Calu3 (cell line): ENCODE data around the gene TTR. TPM values are rescaled to one million over a fixed set of nuclear protein-coding genes. Genes with fewer than 3 reads are reported as not detected.

Experiments used
- BruUV-seq: library from RNA; stranded (reverse); fragments of 400-500 nt; replicated peaks from 2 replicates; lab custom pipeline; 2021; lab: Mats Ljungman, UMichigan
- CTCF ChIA-PET: fragments of 300-600 bp; sonication (Branson Sonifier 250); formaldehyde crosslinking; loops from one replicate; lab custom pipeline; 2022; ENCODE audit warnings: antibody characterized with exemption; lab: Charles Lee
- DNase-seq: peaks from one replicate; pipeline ENCODE4 v3.0.0; 2022
- H3K27ac Mint-ChIP-seq: one replicate; pipeline ENCODE4 v1.8.0; 2022; ENCODE audit warnings: mixed read lengths; ENCODE audit not compliant: unreplicated experiment
- H3K27me3 Mint-ChIP-seq: one replicate; pipeline ENCODE4 v1.8.0; 2022; ENCODE audit warnings: mixed read lengths; ENCODE audit not compliant: unreplicated experiment
- H3K36me3 Mint-ChIP-seq: one replicate; pipeline ENCODE4 v1.8.0; 2022; ENCODE audit warnings: mild to moderate bottlenecking, moderate library complexity, mixed read lengths; ENCODE audit not compliant: insufficient read depth, unreplicated experiment
- H3K4me1 Mint-ChIP-seq: one replicate; pipeline ENCODE4 v1.8.0; 2022; ENCODE audit warnings: mild to moderate bottlenecking, low read depth, mixed read lengths; ENCODE audit not compliant: unreplicated experiment
- H3K4me3 Mint-ChIP-seq: one replicate; pipeline ENCODE4 v1.8.0; 2022; ENCODE audit warnings: mild to moderate bottlenecking, low read depth, moderate library complexity, mixed read lengths; ENCODE audit not compliant: unreplicated experiment
- H3K9me3 Mint-ChIP-seq: one replicate; pipeline ENCODE4 v1.8.0; 2022; ENCODE audit warnings: low read depth, mixed read lengths; ENCODE audit not compliant: unreplicated experiment
- intact Hi-C: fragments of 100-400 bp; cut with micrococcal nuclease; formaldehyde crosslinking; loops from one replicate; pipeline ENCODE4 v1.10.0; 2022; ENCODE audit not compliant: unreplicated experiment
- total RNA-seq: library from RNA; stranded (reverse); gene quantifications from 2 replicates; pipeline ENCODE4 v1.2.3, GENCODE V29; 2022
- TF ChIP-seq, protein P1 (sequence below): fragments of 200-600 bp; IDR thresholded peaks from one replicate; pipeline ENCODE4 v1.8.0; 2022; ENCODE audit warnings: antibody characterized with exemption; ENCODE audit not compliant: unreplicated experiment

The TTR gene
- total RNA-seq, 1 experiment from 2014 or later, result 0.87 TPM

DNA sequence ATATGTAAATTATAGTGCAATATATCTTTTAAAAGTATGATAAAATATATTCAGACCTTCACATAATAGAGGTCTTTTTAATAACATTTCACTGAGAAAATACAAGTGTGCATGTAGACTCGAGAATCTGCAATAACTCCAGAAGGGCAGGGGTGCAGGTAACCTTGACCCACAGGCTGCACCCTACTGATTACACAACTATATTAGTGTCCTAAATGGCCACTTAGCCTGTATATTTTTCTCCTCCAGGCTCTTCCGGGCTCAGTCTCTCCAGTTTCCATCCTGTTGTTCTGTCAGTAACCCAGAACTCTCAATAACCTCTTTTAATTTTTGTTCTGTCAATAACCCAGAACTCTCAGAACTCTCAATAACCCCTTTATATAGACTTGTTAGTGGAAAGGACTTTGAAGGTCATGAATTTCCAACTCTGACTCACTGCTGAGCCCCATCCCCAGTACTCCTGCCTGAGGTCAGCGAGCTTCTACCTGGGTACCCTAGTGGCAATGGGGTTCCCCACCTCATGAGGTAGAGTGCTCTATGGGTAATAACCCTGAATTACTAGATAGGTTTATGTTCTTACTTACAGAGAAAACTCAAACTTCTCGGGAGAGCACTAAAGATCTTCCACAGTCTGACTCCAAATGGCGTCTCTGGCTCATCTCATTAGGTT, 8.4 kb upstream of the TTR start:
- Mint-ChIP-seq H3K9me3 (no peaks in the 10 kb centered on the region), H3K27me3 (no peaks in the 10 kb centered on the region), H3K36me3 (no peaks in the 10 kb centered on the region), H3K4me1 (no peaks in the 10 kb centered on the region), H3K27ac (no peak overlapping the region), H3K4me3 (no peak overlapping the region)
- intact Hi-C loops, result no loop called here
- CTCF ChIA-PET, result no interaction called here
- TF ChIP-seq, protein P1, sequence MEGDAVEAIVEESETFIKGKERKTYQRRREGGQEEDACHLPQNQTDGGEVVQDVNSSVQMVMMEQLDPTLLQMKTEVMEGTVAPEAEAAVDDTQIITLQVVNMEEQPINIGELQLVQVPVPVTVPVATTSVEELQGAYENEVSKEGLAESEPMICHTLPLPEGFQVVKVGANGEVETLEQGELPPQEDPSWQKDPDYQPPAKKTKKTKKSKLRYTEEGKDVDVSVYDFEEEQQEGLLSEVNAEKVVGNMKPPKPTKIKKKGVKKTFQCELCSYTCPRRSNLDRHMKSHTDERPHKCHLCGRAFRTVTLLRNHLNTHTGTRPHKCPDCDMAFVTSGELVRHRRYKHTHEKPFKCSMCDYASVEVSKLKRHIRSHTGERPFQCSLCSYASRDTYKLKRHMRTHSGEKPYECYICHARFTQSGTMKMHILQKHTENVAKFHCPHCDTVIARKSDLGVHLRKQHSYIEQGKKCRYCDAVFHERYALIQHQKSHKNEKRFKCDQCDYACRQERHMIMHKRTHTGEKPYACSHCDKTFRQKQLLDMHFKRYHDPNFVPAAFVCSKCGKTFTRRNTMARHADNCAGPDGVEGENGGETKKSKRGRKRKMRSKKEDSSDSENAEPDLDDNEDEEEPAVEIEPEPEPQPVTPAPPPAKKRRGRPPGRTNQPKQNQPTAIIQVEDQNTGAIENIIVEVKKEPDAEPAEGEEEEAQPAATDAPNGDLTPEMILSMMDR, result no peak
- DNase-seq, result no peak
- no TSS peak for BruUV-seq

DNA sequence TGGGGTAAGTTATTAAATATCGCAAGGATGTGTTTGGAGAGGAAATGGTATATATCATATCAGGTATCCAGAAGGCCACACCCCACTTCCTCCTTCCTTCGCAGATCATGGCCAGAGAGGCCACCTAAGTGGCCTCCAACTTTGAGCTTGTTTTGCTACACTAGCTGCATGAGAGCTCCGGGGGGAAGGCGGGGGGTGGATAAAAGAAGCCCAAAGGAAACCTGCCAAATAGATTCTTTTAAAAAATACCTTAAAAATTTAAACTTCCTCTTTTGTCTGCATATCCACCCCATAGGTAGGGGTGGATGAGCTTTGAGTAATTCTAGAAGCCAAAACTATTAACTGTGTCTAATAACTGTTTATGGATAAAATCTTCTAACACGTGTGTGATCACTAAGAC, 5.7 kb upstream of the TTR start:
- CTCF ChIA-PET, result no interaction called here
- BruUV-seq, result no TSS peak
- TF ChIP-seq, protein P1, result no peak
- peaks cover 4% of the 10 kb centered on the region for H3K4me1 Mint-ChIP-seq
- H3K27ac Mint-ChIP-seq, result no peak overlapping the region
- H3K9me3 Mint-ChIP-seq, result no peaks in the 10 kb centered on the region
- no peaks in the 10 kb centered on the region for H3K36me3 Mint-ChIP-seq
- intact Hi-C loops, result no loop called here
- no peaks in the 10 kb centered on the region for H3K27me3 Mint-ChIP-seq
- DNase-seq, result no peak
- H3K4me3 Mint-ChIP-seq, result no peak overlapping the region

DNA sequence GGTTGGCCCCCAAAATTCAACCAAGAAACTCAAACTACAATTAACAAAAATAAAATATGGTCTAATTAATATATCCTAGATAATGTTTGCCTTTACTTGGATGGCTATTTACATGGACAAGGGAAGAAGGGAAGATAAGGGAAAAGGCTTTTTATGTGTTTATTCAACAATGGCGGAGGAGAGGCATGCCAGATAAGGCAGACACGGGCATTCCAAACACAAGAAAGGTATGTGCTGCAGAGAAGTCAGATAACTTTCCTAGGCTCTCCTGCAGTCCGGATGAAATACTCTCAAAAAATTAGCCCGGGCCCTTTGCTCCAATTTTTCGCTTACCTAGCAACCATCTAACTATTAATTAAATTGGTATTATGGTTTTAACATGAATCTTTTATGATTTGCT, 5.1 kb upstream of the TTR start:
- CTCF ChIA-PET, result no interaction called here
- DNase-seq, result no peak
- no peaks in the 10 kb centered on the region for H3K27me3 Mint-ChIP-seq
- H3K9me3 Mint-ChIP-seq, result no peaks in the 10 kb centered on the region
- no peak overlapping the region for H3K4me3 Mint-ChIP-seq
- no peaks in the 10 kb centered on the region for H3K36me3 Mint-ChIP-seq
- BruUV-seq, result no TSS peak
- H3K4me1 Mint-ChIP-seq, result peaks cover 11% of the 10 kb centered on the region
- TF ChIP-seq, protein P1, result no peak
- intact Hi-C loops, result no loop called here
- H3K27ac Mint-ChIP-seq, result no peak overlapping the region

DNA sequence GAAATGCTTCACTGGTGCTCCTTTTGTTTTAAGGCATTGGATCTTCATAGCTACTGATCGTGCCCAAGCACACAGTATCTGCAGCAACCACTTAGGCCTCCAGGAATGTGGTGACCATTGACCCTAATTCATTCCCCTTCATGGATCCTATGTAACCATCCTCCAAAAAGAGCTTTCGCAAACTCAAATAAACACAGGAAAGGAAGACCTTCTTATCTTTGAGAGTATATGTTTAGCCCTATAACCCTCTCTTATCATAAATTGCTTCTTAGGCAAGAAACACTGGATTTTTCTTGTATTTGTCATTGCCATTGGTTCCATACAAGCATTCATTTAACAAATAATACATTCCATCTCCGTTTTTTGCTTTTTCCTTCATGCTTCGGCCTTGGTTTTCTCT, 4.1 kb upstream of the TTR start:
- H3K27me3 Mint-ChIP-seq, result no peaks in the 10 kb centered on the region
- DNase-seq, result no peak
- H3K36me3 Mint-ChIP-seq, result no peaks in the 10 kb centered on the region
- H3K4me1 Mint-ChIP-seq, result peaks cover 13% of the 10 kb centered on the region
- intact Hi-C loops, result no loop called here
- CTCF ChIA-PET, result no interaction called here
- no peaks in the 10 kb centered on the region for H3K9me3 Mint-ChIP-seq
- no TSS peak for BruUV-seq
- TF ChIP-seq, protein P1, result no peak
- no peak overlapping the region for H3K4me3 Mint-ChIP-seq
- no peak overlapping the region for H3K27ac Mint-ChIP-seq
